ENCODE measurements around the gene GNGT1. TPM values are rescaled to one million over a fixed set of nuclear protein-coding genes. Genes with fewer than 3 reads are reported as not detected.
A peak's percentile ranks its signal among the peaks of the same experiment; 100 is the strongest.

The GNGT1 gene
- 0.47 and 0.61 TPM in 2 replicates for total RNA-seq (2014; rRNA removed; shearing (Covaris generic))
- polyA plus RNA-seq (2014; cell fraction: nucleus; rRNA removed) = not detected in 2 replicates

GRCh38 chr7:93906267-93906666 lies at the start of gene GNGT1:
Gene GNGT1 (plus strand): TSS chr7:93906567. CDS start chr7:93906747, 180 bp downstream.
- DNase-seq (ENCODE audit: extremely low read depth, low read depth) = no peak

- no peak for DNase-seq (ENCODE audit: extremely low read depth, low read depth)
These were observed 47.5 kb upstream of the GNGT1 start for GRCh38 chr7:93858857-93859256.

- DNase-seq (ENCODE audit: extremely low read depth, low read depth) = no peak
These were observed 46.1 kb upstream of the GNGT1 start for GRCh38 chr7:93860261-93860660.

- no peak for DNase-seq (ENCODE audit: extremely low read depth, low read depth)
These were observed 44.9 kb upstream of the GNGT1 start for GRCh38 chr7:93861325-93861949.

- no peak for DNase-seq (ENCODE audit: extremely low read depth, low read depth)
These were observed 43.7 kb upstream of the GNGT1 start for GRCh38 chr7:93862651-93863050.

- no peak for DNase-seq (ENCODE audit: extremely low read depth, low read depth)
These were observed 39.5 kb upstream of the GNGT1 start for GRCh38 chr7:93866886-93867285.

- DNase-seq (ENCODE audit: extremely low read depth, low read depth) = no peak
These were observed 32.3 kb upstream of the GNGT1 start for GRCh38 chr7:93873998-93874574.

GRCh38 chr7:93877742-93878141 lies 28.6 kb upstream of the GNGT1 start:
- DNase-seq (ENCODE audit: extremely low read depth, low read depth) = no peak

- DNase-seq (ENCODE audit: extremely low read depth, low read depth) = no peak
These were observed 27.0 kb upstream of the GNGT1 start for GRCh38 chr7:93879356-93879755.

GRCh38 chr7:93882468-93882867 lies 23.9 kb upstream of the GNGT1 start:
- no peak for DNase-seq (ENCODE audit: extremely low read depth, low read depth)

GRCh38 chr7:93883078-93883916 lies 23.1 kb upstream of the GNGT1 start:
- DNase-seq (ENCODE audit: extremely low read depth, low read depth) = no peak

- DNase-seq (ENCODE audit: extremely low read depth, low read depth) = no peak
These were observed 22.4 kb upstream of the GNGT1 start for GRCh38 chr7:93883917-93884345.

- DNase-seq (ENCODE audit: extremely low read depth, low read depth) = no peak
These were observed 21.8 kb upstream of the GNGT1 start for GRCh38 chr7:93884541-93884940.

GRCh38 chr7:93889261-93889660 lies 17.1 kb upstream of the GNGT1 start:
- DNase-seq (ENCODE audit: extremely low read depth, low read depth) = no peak

GRCh38 chr7:93890041-93890463 lies 16.3 kb upstream of the GNGT1 start:
- no peak for DNase-seq (ENCODE audit: extremely low read depth, low read depth)

- DNase-seq (ENCODE audit: extremely low read depth, low read depth) = peak; percentile 77
These were observed 15.8 kb upstream of the GNGT1 start, which contains the start of gene TFPI2 for GRCh38 chr7:93890464-93891068. Gene TFPI2 (minus strand): TSS chr7:93890753. CDS start chr7:93890678, 75 bp downstream.

- no peak for DNase-seq (ENCODE audit: extremely low read depth, low read depth)
These were observed 11.9 kb upstream of the GNGT1 start for GRCh38 chr7:93894426-93894825.

- no peak for DNase-seq (ENCODE audit: extremely low read depth, low read depth)
These were observed 11.3 kb upstream of the GNGT1 start for GRCh38 chr7:93894966-93895640.

GRCh38 chr7:93895859-93896600 lies 10.3 kb upstream of the GNGT1 start:
- DNase-seq (ENCODE audit: extremely low read depth, low read depth) = no peak

GRCh38 chr7:93897680-93898079 lies 8.7 kb upstream of the GNGT1 start:
- DNase-seq (ENCODE audit: extremely low read depth, low read depth) = no peak

All from NCI-H460 (cell line).